Aorta (tissue), 5 donors: Measurements from ENCODE around the gene CDCA5. TPM values are rescaled to one million over a fixed set of nuclear protein-coding genes. Genes with fewer than 3 reads are reported as not detected.

Source experiments
- ATAC-seq: fragments of 200-7000 bp; cut with Tn5 transposase; one replicate; pipeline ENCODE4 v1.9.1; 2022; ENCODE audit warnings: moderate library complexity; ENCODE audit not compliant: low FRiP score
- DNase-seq, 2 donors: peaks; one replicate each; pipeline ENCODE4 v3.0.0-alpha.2; 2020
- H3K27ac ChIP-seq, 2 donors: one replicate each; pipeline ENCODE4 v1.5.1; 2013; ENCODE audit warnings: low read length in 2 of 2, mild to moderate bottlenecking in 2 of 2, moderate library complexity in 2 of 2, control low read depth in 1 of 2, inconsistent platforms in 1 of 2, low read depth in 1 of 2
- H3K27me3 ChIP-seq, 2 donors: one replicate each; pipeline ENCODE4 v1.6.1; 2013; ENCODE audit warnings: control low read depth in 1 of 2, low read length in 1 of 2, mild to moderate bottlenecking in 1 of 2, moderate library complexity in 1 of 2; ENCODE audit not compliant: insufficient read depth in 2 of 2, control insufficient read depth in 1 of 2
- H3K36me3 ChIP-seq, 2 donors: one replicate each; pipeline ENCODE4 v1.6.1; 2013; ENCODE audit warnings: control low read depth in 1 of 2, low read length in 1 of 2, mild to moderate bottlenecking in 1 of 2; ENCODE audit not compliant: insufficient read depth in 2 of 2, control insufficient read depth in 1 of 2
- H3K4me1 ChIP-seq, 2 donors: one replicate each; pipeline ENCODE4 v1.6.1; 2013; ENCODE audit warnings: low read length in 2 of 2, control low read depth in 1 of 2, mild to moderate bottlenecking in 1 of 2, moderate library complexity in 1 of 2; ENCODE audit not compliant: insufficient read depth in 2 of 2, control insufficient read depth in 1 of 2
- H3K4me3 ChIP-seq, 2 donors: one replicate each; pipeline ENCODE4 v1.5.1; 2013; ENCODE audit warnings: low read length in 2 of 2, control low read depth in 1 of 2, mild to moderate bottlenecking in 1 of 2
- H3K9me3 ChIP-seq: one replicate; pipeline ENCODE4 v1.6.1; 2013; ENCODE audit warnings: mild to moderate bottlenecking, low read length; ENCODE audit not compliant: control insufficient read depth
- WGBS, 2 donors: extraction: QIAGEN DNeasy Blood & Tissue Kit; methylation state at CpG; one replicate each; pipeline ENCODE4 v1.1.7; 2013; 5-methylcytosine and 5-hydroxymethylcytosine counted together
- intact Hi-C, 2 donors: fragments of 100-400 bp; cut with DNase I; formaldehyde crosslinking; loops; one replicate each; pipeline versions ENCODE4 v1.14.2 to v1.15.0; 2022
- polyA plus RNA-seq, 2 donors: library from polyadenylated mRNA; stranded (reverse); fragments of 200-250 nt; gene quantifications; one replicate each; pipeline ENCODE4 v1.2.3, GENCODE V29; 2013
- total RNA-seq, 2 donors: library from RNA; stranded (reverse); fragmentation: NEBNext Ultra II Directional; extraction: Animal tissue kit (Norgen Biotek cat#: 25700); gene quantifications; one replicate each; pipeline ENCODE4 v1.2.1, GENCODE V29; 2021
- donor health status: healthy with polysubstance abuse.
- donor health status: Bipolar disorder and iron deficiency.
- donor health status: DM: no; HTN: no; CAD: no.
- donor health status: DM: no; HTN: no; CAD: no.
- donor health status: DM: yes; HTN: yes; CAD: no.

The CDCA5 gene
- total and polyA plus RNA-seq, 4 donors: 0.81 to 2.5 (median 1.0) TPM

DNA sequence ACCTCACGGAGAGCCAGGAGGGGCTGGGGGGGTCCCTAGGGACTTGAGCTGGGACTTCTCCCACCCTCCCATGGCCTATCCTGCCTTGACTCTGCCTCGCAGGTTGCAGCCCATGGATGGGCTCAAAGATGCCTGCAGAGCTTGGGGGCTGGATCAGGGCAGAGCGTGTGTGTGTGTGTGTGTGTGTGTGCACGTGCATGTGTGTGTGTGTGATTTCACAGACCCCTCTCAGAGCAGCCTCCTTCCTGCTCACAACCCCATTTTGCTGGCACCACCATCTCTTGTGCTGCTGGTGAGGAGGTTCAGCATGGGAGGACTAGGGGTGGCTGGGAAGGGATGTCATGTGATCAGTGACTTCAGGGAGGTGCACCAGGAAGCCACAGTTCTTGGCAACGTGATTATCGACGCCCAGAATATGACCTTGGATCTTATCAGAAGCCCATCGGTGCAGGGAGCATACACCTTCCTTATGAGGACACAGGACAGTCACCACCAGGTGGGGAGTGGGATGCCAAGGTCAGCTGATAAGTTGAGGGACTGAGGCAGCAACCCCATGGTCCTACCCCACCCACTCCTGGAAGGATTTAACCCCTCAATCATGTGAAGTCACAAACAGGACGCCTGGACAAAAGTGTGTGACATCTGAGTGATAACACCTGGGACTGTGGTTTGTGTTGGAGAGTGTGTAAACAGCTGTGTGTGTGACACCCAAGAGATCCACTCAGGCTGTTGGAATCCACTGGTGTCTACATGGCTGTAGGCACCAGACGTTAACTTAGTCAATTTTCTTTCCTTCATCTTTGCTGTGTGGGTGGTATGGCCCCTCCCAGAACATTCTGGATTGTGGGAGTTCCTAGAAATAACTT, 23.6 kb downstream of the CDCA5 start:
- 56 to 61% methylated on average over 10 of the region's 10 CpGs for WGBS, 2 donors
- no peaks in the 10 kb centered on the region for H3K4me1 ChIP-seq
- no peaks in the 10 kb centered on the region for H3K27me3 ChIP-seq
- no peaks in the 10 kb centered on the region for H3K36me3 ChIP-seq
- DNase-seq (no peak), ATAC-seq (no peak)
- intact Hi-C loops: no loop called here
- H3K9me3 ChIP-seq: no peaks in the 10 kb centered on the region
- H3K4me3 ChIP-seq: no peak overlapping the region
- no peak overlapping the region for H3K27ac ChIP-seq

DNA sequence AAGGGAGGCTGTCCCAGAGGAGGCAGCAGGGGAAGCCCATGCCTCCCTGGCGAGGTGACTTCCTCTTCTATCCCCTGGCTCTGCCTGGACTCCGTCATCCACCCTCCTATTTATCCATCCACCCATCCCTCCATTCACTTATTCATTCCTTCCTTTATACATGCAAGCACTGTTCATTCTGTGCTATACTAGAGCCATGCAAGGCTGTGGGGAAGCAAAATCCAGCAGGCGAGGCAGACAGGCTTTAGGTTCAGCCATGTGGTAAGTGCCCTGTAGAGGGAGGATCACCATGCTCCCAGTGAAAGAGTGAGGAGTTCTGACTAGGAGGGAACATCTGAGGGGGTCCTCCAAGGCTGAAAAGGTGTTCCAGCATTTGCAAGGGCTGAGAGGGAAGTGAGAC, 24.3 kb downstream of the CDCA5 start:
- WGBS, 2 donors: 37 to 59% methylated on average over 3 of the region's 3 CpGs
- intact Hi-C loops: no loop called here

DNA sequence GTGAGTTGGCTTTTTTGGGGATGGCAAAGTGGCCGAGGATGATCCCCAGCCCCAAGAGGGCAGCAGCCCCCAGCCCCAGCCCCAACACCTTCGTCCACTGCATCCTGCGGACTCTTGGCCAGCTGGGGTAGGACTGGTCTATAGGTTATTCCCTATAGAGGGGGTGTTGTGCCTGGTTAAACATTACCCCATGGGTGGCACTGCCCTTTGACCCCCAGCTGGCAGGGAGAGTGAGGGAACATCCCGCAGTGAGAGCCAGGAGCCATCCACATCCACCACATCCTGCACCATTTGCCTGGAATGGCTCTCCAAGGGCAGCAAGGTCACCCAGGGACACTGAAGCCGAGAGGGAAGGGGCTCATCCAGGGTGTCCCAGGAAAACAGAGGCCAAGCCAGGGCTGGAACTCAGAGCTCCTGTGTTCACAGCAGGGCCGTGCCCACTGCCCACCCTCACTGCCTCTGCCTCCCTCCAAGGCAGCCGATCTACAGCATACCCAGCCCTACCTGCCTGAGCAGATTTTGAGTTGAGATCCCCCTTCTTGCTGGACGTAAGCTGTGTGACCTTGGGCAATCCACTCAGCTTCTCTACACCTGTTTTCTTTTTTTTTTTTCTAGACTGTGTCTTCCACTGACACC, 25.3 kb downstream of the CDCA5 start, which contains the start of gene NAALADL1:
Gene NAALADL1, minus strand, starts transcription at position 135 of the 636 bp plus-strand sequence. Its CDS starts 32 bp downstream, at position 103.
- 80 to 81% methylated on average over 8 of the region's 8 CpGs for WGBS, 2 donors
- no peaks in the 10 kb centered on the region for H3K4me1 ChIP-seq
- no peak for DNase-seq
- intact Hi-C loops: no loop called here
- no peak within 1 kb of the TSS for H3K27ac ChIP-seq
- no peaks in the 10 kb centered on the region for H3K36me3 ChIP-seq
- H3K9me3 ChIP-seq: no peaks in the 10 kb centered on the region
- no peak within 1 kb of the TSS for H3K4me3 ChIP-seq
- no peaks in the 10 kb centered on the region for H3K27me3 ChIP-seq
- no peak for ATAC-seq

More for the DNA sequence above, 24.3 kb downstream of the CDCA5 start:
- no peak overlapping the region for H3K4me3 ChIP-seq
- DNase-seq (no peak), ATAC-seq (no peak)
- no peaks in the 10 kb centered on the region for H3K4me1 ChIP-seq
- H3K36me3 ChIP-seq: no peaks in the 10 kb centered on the region
- H3K27ac ChIP-seq: no peak overlapping the region
- H3K9me3 ChIP-seq: no peaks in the 10 kb centered on the region
- H3K27me3 ChIP-seq: no peaks in the 10 kb centered on the region

DNA sequence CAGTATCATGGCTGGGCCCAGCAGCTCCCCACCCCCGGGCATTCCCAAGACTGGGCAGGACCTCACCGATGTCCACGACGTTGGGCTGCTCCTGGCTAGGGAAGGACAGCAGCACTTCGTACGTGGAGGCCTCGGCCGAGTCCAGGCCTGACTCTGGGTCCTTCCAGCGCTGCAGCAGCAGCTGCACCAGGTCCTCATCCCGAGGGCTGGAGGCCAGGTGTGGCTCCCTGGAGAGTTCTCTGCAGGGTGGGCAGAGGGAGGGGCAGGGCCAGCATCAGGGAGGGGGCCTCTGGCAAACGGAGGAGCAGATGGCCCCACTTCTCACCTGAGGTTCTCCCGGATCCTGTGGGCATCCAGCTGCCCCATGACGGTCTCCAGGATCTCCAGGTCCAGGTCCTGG, 25.8 kb downstream of the CDCA5 start:
- intact Hi-C loops: no loop called here
- Histone ChIP-seq H3K27me3 (no peaks in the 10 kb centered on the region), H3K27ac (no peak overlapping the region), H3K4me3 (no peak overlapping the region), H3K9me3 (no peaks in the 10 kb centered on the region), H3K36me3 (no peaks in the 10 kb centered on the region), H3K4me1 (no peaks in the 10 kb centered on the region)
- 54 to 69% methylated on average over 11 to 13 of the region's 13 CpGs for WGBS, 2 donors
- ATAC-seq: no peak
- DNase-seq: no peak

DNA sequence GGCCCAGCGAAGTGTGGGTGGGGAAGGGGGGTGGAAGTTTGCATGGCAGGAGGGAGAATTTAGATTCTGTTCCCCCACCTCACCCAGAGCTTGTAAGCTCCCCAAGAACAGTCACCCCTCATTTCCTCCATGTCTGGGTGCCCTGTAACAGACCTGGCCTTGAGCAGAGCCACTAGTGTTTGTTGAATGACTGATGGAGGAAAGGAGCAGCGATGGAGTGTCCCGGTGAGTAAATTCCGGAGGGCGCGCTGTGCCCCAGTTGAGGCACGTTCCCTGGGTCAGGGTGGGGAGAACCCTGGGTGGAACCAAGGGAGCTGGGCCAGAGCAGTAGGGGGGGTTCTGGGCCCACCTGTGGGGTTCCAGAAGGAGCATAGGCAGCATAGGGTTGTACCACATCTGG, 26.3 kb downstream of the CDCA5 start:
- WGBS, 2 donors: 76 to 89% methylated on average over 7 of the region's 7 CpGs
- H3K4me3 ChIP-seq: no peak overlapping the region
- no peak overlapping the region for H3K27ac ChIP-seq
- H3K36me3 ChIP-seq: no peaks in the 10 kb centered on the region
- no peaks in the 10 kb centered on the region for H3K9me3 ChIP-seq
- DNase-seq (no peak), ATAC-seq (no peak)
- no peaks in the 10 kb centered on the region for H3K4me1 ChIP-seq
- H3K27me3 ChIP-seq: no peaks in the 10 kb centered on the region
- intact Hi-C loops: no loop called here

DNA sequence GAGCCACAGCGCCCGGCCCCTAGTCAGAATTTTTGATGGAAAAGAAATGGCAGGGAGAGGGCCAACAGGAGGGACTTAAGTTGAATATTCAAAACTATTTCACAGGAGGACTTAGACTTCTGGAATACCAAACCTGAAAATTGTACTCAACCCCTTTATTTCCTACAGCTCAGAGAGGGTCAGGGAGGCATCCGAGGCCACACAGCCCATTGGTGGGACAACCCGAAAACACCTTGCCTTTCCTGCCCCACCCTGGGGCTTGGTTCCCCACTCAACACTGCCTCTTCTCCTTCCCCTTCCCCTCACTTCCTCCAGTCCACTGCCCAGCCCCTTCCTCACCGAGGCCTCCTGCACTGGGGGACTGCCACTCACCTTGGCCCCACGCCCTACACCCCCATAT, 26.8 kb downstream of the CDCA5 start:
- Histone ChIP-seq H3K4me3 (no peak overlapping the region), H3K36me3 (no peaks in the 10 kb centered on the region), H3K4me1 (no peaks in the 10 kb centered on the region), H3K9me3 (no peaks in the 10 kb centered on the region), H3K27ac (no peak overlapping the region), H3K27me3 (no peaks in the 10 kb centered on the region)
- 88 to 91% methylated on average over 6 of the region's 6 CpGs for WGBS, 2 donors
- intact Hi-C loops: no loop called here
- ATAC-seq (no peak), DNase-seq (no peak)

DNA sequence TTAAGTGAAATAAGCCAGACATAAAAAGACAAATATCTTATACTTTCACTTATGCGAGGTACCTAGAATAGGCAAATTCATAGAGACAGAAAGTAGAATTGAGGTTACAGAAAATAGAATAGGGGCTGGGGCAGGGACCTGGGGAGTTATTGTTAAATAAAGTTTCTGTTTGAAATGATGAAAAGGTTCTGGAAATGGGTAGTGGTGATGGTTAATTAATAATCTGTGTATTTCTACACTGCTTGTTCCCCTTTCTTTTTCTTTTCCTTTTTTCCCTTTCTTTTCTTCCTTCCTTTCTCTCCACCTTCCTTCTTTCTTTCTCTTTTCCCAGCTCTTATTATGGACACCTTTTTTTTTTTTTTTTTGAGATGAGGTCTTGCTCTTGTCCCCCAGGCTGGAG, 28.3 kb downstream of the CDCA5 start:
- Histone ChIP-seq H3K36me3 (no peaks in the 10 kb centered on the region), H3K4me3 (no peak overlapping the region), H3K4me1 (no peaks in the 10 kb centered on the region), H3K27ac (no peak overlapping the region), H3K27me3 (no peaks in the 10 kb centered on the region), H3K9me3 (no peaks in the 10 kb centered on the region)
- no peak for DNase-seq
- ATAC-seq: no peak
- WGBS, 2 donors: 75 to 79% methylated on average over 1 of the region's 1 CpG
- intact Hi-C loops: no loop called here

DNA sequence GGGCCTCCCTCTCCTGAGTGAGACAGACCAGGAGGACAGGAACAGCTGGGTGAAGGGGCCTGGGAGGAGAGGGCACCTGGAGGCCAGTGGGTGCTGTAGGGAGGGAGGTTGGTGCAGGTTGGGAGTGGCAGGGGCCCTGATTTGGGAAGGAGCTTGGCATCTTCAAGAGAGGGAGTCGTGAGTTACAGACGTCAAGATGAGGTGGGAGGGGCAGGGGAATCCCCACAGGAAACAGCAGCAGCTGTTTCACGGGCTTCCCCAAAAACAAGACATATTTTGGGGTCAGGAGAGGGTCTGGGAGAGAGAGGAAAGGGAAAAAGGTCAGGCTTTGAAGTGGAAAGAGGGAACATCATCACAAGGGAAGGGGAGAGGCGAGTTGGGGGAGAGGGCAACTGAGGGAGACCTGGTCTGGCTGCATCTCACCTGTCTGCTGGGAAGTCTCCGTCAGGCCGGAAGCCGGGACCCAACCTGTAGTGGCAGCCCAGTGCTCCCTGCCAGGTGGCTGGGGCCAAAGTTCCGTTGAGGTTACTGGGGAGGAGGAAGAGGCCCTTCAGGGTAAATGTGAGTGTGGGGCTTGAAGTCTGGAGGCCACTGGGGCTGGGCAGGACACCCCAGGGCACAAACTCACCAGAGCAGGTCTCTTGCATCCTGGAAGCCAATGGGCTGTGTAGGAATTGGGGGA, 29.9 kb downstream of the CDCA5 start:
- Histone ChIP-seq H3K27ac (no peak overlapping the region), H3K4me3 (no peak overlapping the region), H3K27me3 (no peaks in the 10 kb centered on the region), H3K4me1 (no peaks in the 10 kb centered on the region), H3K36me3 (no peaks in the 10 kb centered on the region), H3K9me3 (no peaks in the 10 kb centered on the region)
- WGBS, 2 donors: 53 to 57% methylated on average over 8 of the region's 8 CpGs
- intact Hi-C loops: no loop called here
- ATAC-seq (no peak), DNase-seq (no peak)
